IMR-90 (cell line): ENCODE results near the gene KRT8. TPM values are rescaled to one million over a fixed set of nuclear protein-coding genes. Genes with fewer than 3 reads are reported as not detected.

Experiments used
- ATAC-seq: fragments of 200-7000 bp; cut with Tn5 transposase; 2 replicates; pipeline ENCODE4 v1.9.1; 2020; ENCODE audit warnings: low read depth, mild to moderate bottlenecking, moderate library complexity
- BruUV-seq: library from RNA; stranded (reverse); fragments of 400-500 nt; replicated peaks from 2 replicates; lab custom pipeline; 2021; lab: Mats Ljungman, UMichigan
- CTCF ChIA-PET: fragments of 300-600 bp; formaldehyde crosslinking; extraction: SDS; loops from one replicate; lab custom pipeline; 2021; ENCODE audit warnings: antibody characterized with exemption; lab: Yijun Ruan, JAX
- POLR2A ChIA-PET: fragments of 300-600 bp; sonication (Branson Sonifier 250); formaldehyde crosslinking; loops from one replicate; lab custom pipeline; 2022; ENCODE audit warnings: antibody characterized with exemption; ENCODE audit not compliant: unreplicated experiment; lab: Charles Lee
- DNase-seq: peaks from one replicate; pipeline ENCODE4 v3.0.0; 2013
- H2AFZ ChIP-seq: replicated peaks from 2 replicates; pipeline ENCODE3; 2013; ENCODE audit warnings: low read length, mild to moderate bottlenecking; ENCODE audit not compliant: poor library complexity
- H2AK5ac ChIP-seq: 2 replicates; pipeline ENCODE4 v1.6.1; 2013; ENCODE audit warnings: low read depth, low read length, inconsistent platforms
- H2AK9ac ChIP-seq: replicated peaks from 2 replicates; pipeline ENCODE3; 2013; ENCODE audit warnings: mild to moderate bottlenecking, low read depth, low read length, moderate library complexity; ENCODE audit not compliant: poor library complexity
- H2BK120ac ChIP-seq: 2 replicates; pipeline ENCODE4 v1.6.1; 2013; ENCODE audit warnings: low read depth, low read length, inconsistent platforms
- H2BK15ac ChIP-seq: 3 replicates; pipeline ENCODE4 v1.6.1; 2013; ENCODE audit warnings: low read depth, low read length, inconsistent platforms
- H2BK20ac ChIP-seq: 2 replicates; pipeline ENCODE4 v1.6.1; 2013; ENCODE audit warnings: low read depth, mild to moderate bottlenecking, inconsistent platforms, low read length, moderate library complexity
- H2BK5ac ChIP-seq: 2 replicates; pipeline ENCODE4 v1.6.1; 2013; ENCODE audit warnings: mild to moderate bottlenecking, low read depth, low read length, inconsistent platforms; ENCODE audit not compliant: poor library complexity, severe bottlenecking
- H3K14ac ChIP-seq: replicated peaks from 2 replicates; pipeline ENCODE4 v1.6.1; 2013; ENCODE audit warnings: low read depth, low read length, inconsistent platforms
- H3K18ac ChIP-seq: 2 replicates; pipeline ENCODE4 v1.6.1; 2013; ENCODE audit warnings: low read depth, low read length, control low read depth
- H3K23ac ChIP-seq: 2 replicates; pipeline ENCODE4 v1.6.1; 2013; ENCODE audit warnings: low read depth, low read length, inconsistent platforms
- H3K27ac ChIP-seq: 2 replicates; pipeline ENCODE4 v1.5.1; 2013; ENCODE audit warnings: mild to moderate bottlenecking, control low read depth, low read length; ENCODE audit not compliant: insufficient read depth
- H3K27me3 ChIP-seq: 2 replicates; pipeline ENCODE4 v1.6.1; 2013; ENCODE audit warnings: low read length; ENCODE audit not compliant: control insufficient read depth, insufficient read depth
- H3K36me3 ChIP-seq: 2 replicates; pipeline ENCODE4 v1.6.1; 2013; ENCODE audit warnings: low read length, mixed read lengths; ENCODE audit not compliant: control insufficient read depth, insufficient read depth
- H3K4ac ChIP-seq: 2 replicates; pipeline ENCODE4 v1.6.1; 2013; ENCODE audit warnings: low read depth, low read length, inconsistent platforms
- H3K4me1 ChIP-seq: 2 replicates; pipeline ENCODE4 v1.6.1; 2013; ENCODE audit warnings: low read length, mixed read lengths; ENCODE audit not compliant: control insufficient read depth, insufficient read depth
- H3K4me2 ChIP-seq: 2 replicates; pipeline ENCODE4 v1.6.1; 2013; ENCODE audit warnings: low read depth, mild to moderate bottlenecking, control low read depth, low read length, moderate library complexity
- H3K4me3 ChIP-seq: 2 replicates; pipeline ENCODE4 v1.5.1; 2013; ENCODE audit warnings: low read depth, mild to moderate bottlenecking, control low read depth, low read length, moderate library complexity; ENCODE audit not compliant: insufficient read depth
- H3K56ac ChIP-seq: 2 replicates; pipeline ENCODE4 v1.6.1; 2013; ENCODE audit warnings: low read length, inconsistent platforms; ENCODE audit not compliant: insufficient read depth; ENCODE audit errors: extremely low read depth
- H3K79me1 ChIP-seq, 2 experiments: 2 replicates each; pipeline ENCODE4 v1.6.1; 2013; ENCODE audit warnings: low read length in 2 of 2, inconsistent platforms in 1 of 2, low read depth in 1 of 2
- H3K9ac ChIP-seq: 2 replicates; pipeline ENCODE4 v1.6.1; 2013; ENCODE audit warnings: low read depth, low read length, control low read depth
- H3K9me1 ChIP-seq: 2 replicates; pipeline ENCODE4 v1.6.1; 2013; ENCODE audit warnings: low read length, inconsistent platforms; ENCODE audit not compliant: insufficient read depth
- H3K9me3 ChIP-seq: 2 replicates; pipeline ENCODE4 v1.6.1; 2013; ENCODE audit warnings: low read length; ENCODE audit not compliant: control insufficient read depth, insufficient read depth
- H4K20me1 ChIP-seq: 2 replicates; pipeline ENCODE4 v1.6.1; 2013; ENCODE audit warnings: low read length, inconsistent platforms; ENCODE audit not compliant: insufficient read depth
- H4K5ac ChIP-seq: 2 replicates; pipeline ENCODE4 v1.6.1; 2013; ENCODE audit warnings: mild to moderate bottlenecking, low read depth, low read length, control low read depth
- H4K8ac ChIP-seq, 2 experiments: 2 replicates each; pipeline ENCODE4 v1.6.1; 2013; ENCODE audit warnings: low read depth in 2 of 2, low read length in 2 of 2, control low read depth in 1 of 2, inconsistent platforms in 1 of 2
- H4K91ac ChIP-seq: 2 replicates; pipeline ENCODE4 v1.6.1; 2013; ENCODE audit warnings: low read depth, low read length, inconsistent platforms; ENCODE audit not compliant: insufficient read depth
- BHLHE40 ChIP-seq: fragments of 150-350 bp; IDR thresholded peaks from 2 replicates; pipeline ENCODE4 v1.6.1; 2016; ENCODE audit warnings: mild to moderate bottlenecking, low read depth, low read length
- CEBPB ChIP-seq: IDR thresholded peaks from 2 replicates; pipeline ENCODE4 v1.6.1; 2012; ENCODE audit warnings: low read depth, low read length, improper control_type of control experiment
- CTCF ChIP-seq: conservative IDR thresholded peaks from 2 replicates; pipeline ENCODE4 v1.5.1; 2012; ENCODE audit warnings: mild to moderate bottlenecking, low read depth, low read length, improper control_type of control experiment
- FOS ChIP-seq: fragments of 150-350 bp; IDR thresholded peaks from 2 replicates; pipeline ENCODE4 v1.6.1; 2016; ENCODE audit warnings: low read depth, low read length
- MAFK ChIP-seq: IDR thresholded peaks from 2 replicates; pipeline ENCODE4 v1.6.1; 2012; ENCODE audit warnings: low read depth, low read length, improper control_type of control experiment
- MAZ ChIP-seq: IDR thresholded peaks from 2 replicates; pipeline ENCODE4 v1.6.1; 2012; ENCODE audit warnings: low read depth, mild to moderate bottlenecking, low read length, improper control_type of control experiment, moderate library complexity, borderline replicate concordance
- MXI1 ChIP-seq: IDR thresholded peaks from 2 replicates; pipeline ENCODE4 v1.6.1; 2012; ENCODE audit warnings: low read depth, mild to moderate bottlenecking, low read length, moderate library complexity, borderline replicate concordance
- NFE2L2 ChIP-seq: fragments of 150-350 bp; IDR thresholded peaks from 2 replicates; pipeline ENCODE4 v1.6.1; 2016; ENCODE audit warnings: low read depth, mild to moderate bottlenecking, low read length
- POLR2A ChIP-seq: IDR thresholded peaks from 2 replicates; pipeline ENCODE4 v1.6.1; 2012; ENCODE audit warnings: mild to moderate bottlenecking, low read depth, low read length
- RAD21 ChIP-seq: IDR thresholded peaks from 2 replicates; pipeline ENCODE4 v1.6.1; 2012; ENCODE audit warnings: low read length, improper control_type of control experiment
- RCOR1 ChIP-seq: IDR thresholded peaks from 2 replicates; pipeline ENCODE4 v1.6.1; 2012; ENCODE audit warnings: mild to moderate bottlenecking, low read length, improper control_type of control experiment; ENCODE audit not compliant: insufficient replicate concordance
- RFX5 ChIP-seq: IDR thresholded peaks from 2 replicates; pipeline ENCODE4 v1.8.0; 2012; ENCODE audit warnings: low read depth, mild to moderate bottlenecking, low read length, moderate library complexity
- SMC3 ChIP-seq: fragments of 150-350 bp; IDR thresholded peaks from 2 replicates; pipeline ENCODE4 v1.6.1; 2016; ENCODE audit warnings: low read depth, mild to moderate bottlenecking, antibody characterized with exemption, low read length, moderate library complexity
- USF2 ChIP-seq: fragments of 150-350 bp; IDR thresholded peaks from 2 replicates; pipeline ENCODE4 v1.6.1; 2017; ENCODE audit warnings: mild to moderate bottlenecking, antibody characterized with exemption, low read length, low read depth
- WGBS, 2 experiments: methylation state at CpG; one replicate each; pipeline versions ENCODE4 v1.1.5 to v1.1.7; 2013; ENCODE audit warnings: missing lambda C conversion rate in 2 of 2; ENCODE audit not compliant: insufficient read length in 1 of 2; ENCODE audit errors: extremely low coverage in 2 of 2; 5-methylcytosine and 5-hydroxymethylcytosine counted together
- dilution Hi-C: fragments of 300-500 bp; cut with HindIII; formaldehyde crosslinking; loops from one replicate; pipeline ENCODE4 v1.14.3; 2018; ENCODE audit warnings: low sequenced_read_pairs; ENCODE audit not compliant: unreplicated experiment
- in situ Hi-C: fragments of 300-500 bp; cut with MboI; formaldehyde crosslinking; loops from 3 replicates; pipeline ENCODE4 v1.14.3; 2019; ENCODE audit warnings: low sequenced_read_pairs, inconsistent platforms, mixed read lengths
- intact Hi-C: fragments of 100-400 bp; cut with micrococcal nuclease; formaldehyde crosslinking; loops from 2 replicates; pipeline ENCODE4 v1.10.0; 2022
- polyA plus RNA-seq, 3 experiments: library from polyadenylated mRNA; depleted of rRNA; stranded (reverse); fragments of >200 nt; gene quantifications; 2 replicates each; pipeline ENCODE4 v1.2.3, GENCODE V29; 2012; ENCODE audit warnings: low replicate concordance in 1 of 3
- total RNA-seq: library from RNA; depleted of rRNA; stranded (reverse); fragments of >200 nt; gene quantifications from 2 replicates; pipeline ENCODE4 v1.2.3, GENCODE V29; 2012

The KRT8 gene
- total and polyA plus RNA-seq, 2 of the 4 experiments (the other 2 are of a cell fraction) = 10.9 to 39.3 TPM

- TF ChIP-seq BHLHE40 = no peak
- TF ChIP-seq MAZ = peak; percentile 35
- TF ChIP-seq CEBPB = no peak
- TF ChIP-seq MAFK = no peak
- no peak for TF ChIP-seq MXI1
- TF ChIP-seq RFX5 = no peak
- TF ChIP-seq RCOR1 = peak; percentile 19
- no peak for TF ChIP-seq SMC3
- TF ChIP-seq CTCF = no peak
- TF ChIP-seq FOS = peak; percentile 49; the same call in 1 of the 2 replicates
- peak; percentile 10; the same call in 1 of the 2 replicates for TF ChIP-seq RAD21
- no peak for TF ChIP-seq POLR2A
- TF ChIP-seq USF2 = no peak
- no peak for TF ChIP-seq NFE2L2
- Histone ChIP-seq H2AK9ac (peak overlapping the region; percentile 97), H2AK5ac (peak overlapping the region; percentile 100), H3K9ac (peak overlapping the region; percentile 9; the same call in 1 of the 2 replicates), H3K4me1 (peaks cover 34% of the 10 kb centered on the region), H3K79me1 (peaks cover 0 to 16% of the 10 kb centered on the region in 2 experiments; a peak in 2 of 4 replicates), H3K9me3 (no peaks in the 10 kb centered on the region), H3K36me3 (no peaks in the 10 kb centered on the region), H3K9me1 (peaks cover 39% of the 10 kb centered on the region), H4K5ac (peak overlapping the region; percentile 93), H3K27me3 (no peaks in the 10 kb centered on the region), H4K8ac (peak overlapping the region; percentile 93 to 97), H2BK120ac (peak overlapping the region; percentile 99), H2AFZ (peak overlapping the region; percentile 88), H2BK20ac (peak overlapping the region; percentile 96), H3K18ac (peak overlapping the region; percentile 71), H3K56ac (peak overlapping the region; percentile 82), H2BK5ac (peak overlapping the region; percentile 97), H3K4me2 (peak overlapping the region; percentile 47; the same call in 1 of the 2 replicates), H3K4ac (peak overlapping the region; percentile 99), H4K20me1 (no peaks in the 10 kb centered on the region), H2BK15ac (peak overlapping the region; percentile 65; the same call in 2 of the 3 replicates), H3K27ac (peak overlapping the region; percentile 88), H3K23ac (peak overlapping the region; percentile 90), H3K14ac (peak overlapping the region; percentile 91), H4K91ac (peak overlapping the region; percentile 98), H3K4me3 (no peak overlapping the region)
- DNase-seq (peak; percentile 93), ATAC-seq (peak; percentile 93)
- in situ Hi-C loops = no loop called here
- CTCF ChIA-PET = interaction anchor here (0.6 to 3.3 kb wide), 3 partner anchors 15 to 56 kb away, joined by 3 to 12 read pairs (median 4); no protein-coding TSS in a partner anchor
- no TSS peak for BruUV-seq
- 69% methylated on average over 2 of the region's 11 CpGs; no CpG with 5 or more reads in 1 of the 2 experiments for WGBS, 2 experiments
- dilution Hi-C loops = no loop called here
- intact Hi-C loops = no loop called here
- POLR2A ChIA-PET = no interaction called here
These were observed 20.2 kb upstream of the KRT8 start for GRCh38 chr12:52924764-52925716.
